Endothelial cell of umbilical vein (primary cell): Measurements from ENCODE around the gene SLC36A3.

ENCODE experiments used
- GATA2 ChIP-seq: IDR thresholded peaks from 2 replicates; pipeline ENCODE4 v1.7.0; 2011; ENCODE audit warnings: low read depth, mild to moderate bottlenecking, moderate library complexity, mixed read lengths, low read length; ENCODE audit not compliant: insufficient read length, insufficient read depth
- MYC ChIP-seq: IDR thresholded peaks from one replicate; pipeline ENCODE4 v1.6.1; 2011; ENCODE audit warnings: mild to moderate bottlenecking, low read depth, low read length
- POLR2A ChIP-seq: IDR thresholded peaks from 2 replicates; pipeline ENCODE4 v1.6.1; 2012; ENCODE audit warnings: low read depth, mild to moderate bottlenecking, control low read depth, low read length
- POLR2AphosphoS5 ChIP-seq: IDR thresholded peaks from 2 replicates; pipeline ENCODE4 v1.6.1; 2012; ENCODE audit warnings: low read depth, mild to moderate bottlenecking, control low read depth, low read length, moderate library complexity; ENCODE audit not compliant: insufficient read depth
- TF ChIP-seq, protein P1 (sequence below), 2 donors: IDR thresholded peaks; 1 replicate in 1 of 2; 2 replicates in 1 of 2; pipeline ENCODE4 v1.5.1; 2011; ENCODE audit warnings: low read length in 2 of 2, mild to moderate bottlenecking in 2 of 2, moderate library complexity in 2 of 2, control low read depth in 1 of 2, inconsistent platforms in 1 of 2, low read depth in 1 of 2; ENCODE audit not compliant: insufficient read depth in 1 of 2; ENCODE audit errors: extremely low read depth in 1 of 2

- TF ChIP-seq, protein P1, sequence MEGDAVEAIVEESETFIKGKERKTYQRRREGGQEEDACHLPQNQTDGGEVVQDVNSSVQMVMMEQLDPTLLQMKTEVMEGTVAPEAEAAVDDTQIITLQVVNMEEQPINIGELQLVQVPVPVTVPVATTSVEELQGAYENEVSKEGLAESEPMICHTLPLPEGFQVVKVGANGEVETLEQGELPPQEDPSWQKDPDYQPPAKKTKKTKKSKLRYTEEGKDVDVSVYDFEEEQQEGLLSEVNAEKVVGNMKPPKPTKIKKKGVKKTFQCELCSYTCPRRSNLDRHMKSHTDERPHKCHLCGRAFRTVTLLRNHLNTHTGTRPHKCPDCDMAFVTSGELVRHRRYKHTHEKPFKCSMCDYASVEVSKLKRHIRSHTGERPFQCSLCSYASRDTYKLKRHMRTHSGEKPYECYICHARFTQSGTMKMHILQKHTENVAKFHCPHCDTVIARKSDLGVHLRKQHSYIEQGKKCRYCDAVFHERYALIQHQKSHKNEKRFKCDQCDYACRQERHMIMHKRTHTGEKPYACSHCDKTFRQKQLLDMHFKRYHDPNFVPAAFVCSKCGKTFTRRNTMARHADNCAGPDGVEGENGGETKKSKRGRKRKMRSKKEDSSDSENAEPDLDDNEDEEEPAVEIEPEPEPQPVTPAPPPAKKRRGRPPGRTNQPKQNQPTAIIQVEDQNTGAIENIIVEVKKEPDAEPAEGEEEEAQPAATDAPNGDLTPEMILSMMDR (IDR thresholded peaks at IDR 0.05; ENCODE audit: extremely low read depth in 1 of 2, insufficient read depth in 1 of 2, low read depth in 1 of 2, low read length in 2 of 2) = no peak
- TF ChIP-seq POLR2A = no peak
- no peak for TF ChIP-seq MYC
- TF ChIP-seq POLR2AphosphoS5 = no peak
- no peak for TF ChIP-seq GATA2
Observed at GRCh38 chr5:151348789-151349188, 45.2 kb upstream of the SLC36A3 start.
